Left lung (tissue), 10 donors: ENCODE measurements around the gene FBXO31. TPM values are rescaled to one million over a fixed set of nuclear protein-coding genes. Genes with fewer than 3 reads are reported as not detected.

Experiments used
- ATAC-seq: fragments of 200-7000 bp; cut with Tn5 transposase; one replicate; pipeline ENCODE4 v1.9.1; 2020; ENCODE audit warnings: moderate library complexity
- DNase-seq, 4 donors: peaks; one replicate each; pipeline ENCODE4 v3.0.0-alpha.2; 2013 to 2020
- H3K27ac ChIP-seq, 2 donors: fragments of 200-600 bp; sonication (generic) in 1 of 2; one replicate each; pipeline versions ENCODE4 v1.5.0 to v1.8.0; 2020 to 2021
- H3K27me3 ChIP-seq, 2 donors: fragments of 200-600 bp; sonication (generic) in 1 of 2; one replicate each; pipeline versions ENCODE4 v1.5.0 to v1.8.0; 2020 to 2021
- H3K36me3 ChIP-seq, 2 donors: fragments of 200-600 bp; sonication (generic) in 1 of 2; one replicate each; pipeline versions ENCODE4 v1.5.0 to v1.8.0; 2020 to 2021
- H3K4me1 ChIP-seq, 2 donors: fragments of 200-600 bp; one replicate each; pipeline ENCODE4 v1.8.0; 2021
- H3K4me3 ChIP-seq, 2 donors: fragments of 200-600 bp; sonication (generic) in 1 of 2; one replicate each; pipeline versions ENCODE4 v1.5.0 to v1.8.0; 2020 to 2021; ENCODE audit warnings: mild to moderate bottlenecking in 1 of 2
- H3K9me3 ChIP-seq, 2 donors: fragments of 200-600 bp; sonication (generic) in 1 of 2; one replicate each; pipeline versions ENCODE4 v1.5.0 to v1.8.0; 2020 to 2021
- intact Hi-C, 2 donors: fragments of 100-400 bp; cut with DNase I; formaldehyde crosslinking; loops; one replicate each; pipeline versions ENCODE4 v1.11.2 to v1.14.2; 2022
- polyA plus RNA-seq, 6 donors: library from polyadenylated mRNA; unstranded; fragments of 120-200 nt; gene quantifications; one replicate each; pipeline ENCODE4 v1.2.1, GENCODE V29; 2013; ENCODE audit not compliant: insufficient read length in 6 of 6
- total RNA-seq, 2 donors: library from RNA; stranded (reverse); fragmentation: NEBNext Ultra II Directional; extraction: Animal tissue kit (Norgen Biotek cat#: 25700); gene quantifications; one replicate each; pipeline ENCODE4 v1.2.1, GENCODE V29; 2021
- TF ChIP-seq, protein P1 (sequence below), 2 donors: fragments of 200-600 bp; sonication (generic) in 1 of 2; IDR thresholded peaks; one replicate each; pipeline versions ENCODE4 v1.5.0 to v1.8.0; 2021; ENCODE audit warnings: antibody characterized with exemption in 2 of 2
- donor health status: DM: no; HTN: yes; CAD: no.
- donor health status: DM: no; HTN: no; CAD: no.

Gene FBXO31
- total and polyA plus RNA-seq, 8 donors = 21.0 to 25.8 (median 23.0) TPM

DNA sequence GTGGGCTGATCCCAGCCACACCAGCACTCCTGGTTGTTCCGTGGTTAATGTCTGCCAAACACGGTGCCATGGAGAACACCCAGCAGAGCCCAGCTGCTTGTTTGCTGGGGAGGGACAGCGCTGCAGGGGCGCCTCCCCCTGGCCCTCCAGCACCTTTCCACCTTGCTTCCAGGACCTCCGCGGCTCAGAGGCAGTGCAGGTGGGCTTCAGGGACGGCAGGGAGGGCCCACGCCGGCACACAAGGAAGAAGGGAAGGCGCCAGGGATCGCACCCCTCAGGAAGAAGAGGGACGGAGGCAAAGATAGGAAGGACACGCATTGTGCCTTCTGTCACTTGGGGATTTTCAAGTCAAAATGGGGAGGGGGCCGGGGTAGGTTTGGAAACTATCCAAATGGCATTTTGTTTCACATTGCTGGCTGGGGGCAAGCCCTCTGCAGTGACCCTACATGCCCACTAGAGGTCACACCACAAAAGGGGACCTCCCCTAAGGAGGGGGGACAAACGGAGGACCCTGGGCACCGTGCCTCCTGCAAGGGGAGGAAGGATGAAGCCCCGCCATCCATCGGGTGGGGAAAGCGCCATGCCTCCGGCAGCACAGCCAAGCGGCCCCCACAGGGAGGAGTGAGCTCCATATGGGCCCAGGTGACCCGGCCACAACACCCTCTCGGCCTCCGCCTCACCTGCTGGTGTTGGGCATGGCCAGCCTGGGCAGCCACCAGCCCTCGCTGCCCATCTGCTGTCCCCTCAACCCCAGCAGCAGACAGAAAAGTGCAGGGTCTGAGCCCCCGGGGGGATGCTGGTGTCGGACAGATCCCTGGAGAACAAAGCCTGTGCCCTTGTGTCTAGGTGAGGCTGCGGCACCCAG lies 58.9 kb downstream of the FBXO31 start:
- DNase-seq = peak in 2 of 4 donors; percentile 39 to 72
- peak; percentile 76 for ATAC-seq
- intact Hi-C loops = no loop called here
- Histone ChIP-seq H3K27me3 (no peaks in the 10 kb centered on the region), H3K27ac (no peak overlapping the region), H3K4me1 (peaks cover 4 to 10% of the 10 kb centered on the region in 2 donors), H3K36me3 (peaks cover 0 to 20% of the 10 kb centered on the region in 2 donors), H3K9me3 (no peaks in the 10 kb centered on the region), H3K4me3 (no peak overlapping the region)
- TF ChIP-seq, protein P1, sequence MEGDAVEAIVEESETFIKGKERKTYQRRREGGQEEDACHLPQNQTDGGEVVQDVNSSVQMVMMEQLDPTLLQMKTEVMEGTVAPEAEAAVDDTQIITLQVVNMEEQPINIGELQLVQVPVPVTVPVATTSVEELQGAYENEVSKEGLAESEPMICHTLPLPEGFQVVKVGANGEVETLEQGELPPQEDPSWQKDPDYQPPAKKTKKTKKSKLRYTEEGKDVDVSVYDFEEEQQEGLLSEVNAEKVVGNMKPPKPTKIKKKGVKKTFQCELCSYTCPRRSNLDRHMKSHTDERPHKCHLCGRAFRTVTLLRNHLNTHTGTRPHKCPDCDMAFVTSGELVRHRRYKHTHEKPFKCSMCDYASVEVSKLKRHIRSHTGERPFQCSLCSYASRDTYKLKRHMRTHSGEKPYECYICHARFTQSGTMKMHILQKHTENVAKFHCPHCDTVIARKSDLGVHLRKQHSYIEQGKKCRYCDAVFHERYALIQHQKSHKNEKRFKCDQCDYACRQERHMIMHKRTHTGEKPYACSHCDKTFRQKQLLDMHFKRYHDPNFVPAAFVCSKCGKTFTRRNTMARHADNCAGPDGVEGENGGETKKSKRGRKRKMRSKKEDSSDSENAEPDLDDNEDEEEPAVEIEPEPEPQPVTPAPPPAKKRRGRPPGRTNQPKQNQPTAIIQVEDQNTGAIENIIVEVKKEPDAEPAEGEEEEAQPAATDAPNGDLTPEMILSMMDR (IDR thresholded peaks at IDR 0.05) = peak; percentile 67 to 79

DNA sequence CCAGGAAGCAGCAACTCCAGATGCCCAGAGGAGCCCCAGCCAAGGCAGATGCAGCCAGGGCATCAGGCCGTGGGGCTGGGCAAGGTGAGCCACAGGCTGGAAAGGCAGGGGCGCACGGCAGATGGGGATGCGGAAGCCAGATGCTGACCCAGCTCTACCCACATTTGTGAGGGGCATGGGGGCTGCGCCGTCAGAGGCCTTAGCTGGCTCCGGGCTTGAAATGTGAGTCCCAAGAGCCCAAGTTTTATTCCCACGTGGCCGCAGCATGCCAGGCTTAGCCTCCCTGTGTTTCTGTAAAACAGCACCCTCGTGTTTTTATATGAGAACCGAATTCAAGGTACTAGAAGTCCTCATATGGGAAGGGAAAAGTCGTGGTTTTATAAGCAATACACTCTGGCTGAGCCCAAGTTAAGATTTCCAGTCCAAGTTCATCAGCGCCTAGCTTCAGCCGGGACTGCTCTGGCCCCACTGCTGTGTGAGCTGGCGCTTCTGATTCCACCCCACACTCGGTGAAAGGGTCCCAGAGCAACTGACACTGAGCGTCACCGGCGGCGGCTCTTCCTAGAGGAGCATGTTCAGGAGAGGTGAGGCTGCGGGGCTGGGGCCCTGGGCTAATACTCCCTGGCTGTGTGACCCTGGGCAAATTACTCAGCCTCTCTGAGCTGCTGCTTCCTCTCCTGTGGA lies 59.7 kb downstream of the FBXO31 start:
- no peak for DNase-seq
- Histone ChIP-seq H3K27ac (no peak overlapping the region), H3K9me3 (no peaks in the 10 kb centered on the region), H3K4me1 (peaks cover 4 to 10% of the 10 kb centered on the region in 2 donors), H3K27me3 (no peaks in the 10 kb centered on the region), H3K36me3 (peaks cover 0 to 12% of the 10 kb centered on the region in 2 donors), H3K4me3 (no peak overlapping the region)
- no peak for ATAC-seq
- intact Hi-C loops = no loop called here
- TF ChIP-seq, protein P1 (IDR thresholded peaks at IDR 0.05) = no peak

DNA sequence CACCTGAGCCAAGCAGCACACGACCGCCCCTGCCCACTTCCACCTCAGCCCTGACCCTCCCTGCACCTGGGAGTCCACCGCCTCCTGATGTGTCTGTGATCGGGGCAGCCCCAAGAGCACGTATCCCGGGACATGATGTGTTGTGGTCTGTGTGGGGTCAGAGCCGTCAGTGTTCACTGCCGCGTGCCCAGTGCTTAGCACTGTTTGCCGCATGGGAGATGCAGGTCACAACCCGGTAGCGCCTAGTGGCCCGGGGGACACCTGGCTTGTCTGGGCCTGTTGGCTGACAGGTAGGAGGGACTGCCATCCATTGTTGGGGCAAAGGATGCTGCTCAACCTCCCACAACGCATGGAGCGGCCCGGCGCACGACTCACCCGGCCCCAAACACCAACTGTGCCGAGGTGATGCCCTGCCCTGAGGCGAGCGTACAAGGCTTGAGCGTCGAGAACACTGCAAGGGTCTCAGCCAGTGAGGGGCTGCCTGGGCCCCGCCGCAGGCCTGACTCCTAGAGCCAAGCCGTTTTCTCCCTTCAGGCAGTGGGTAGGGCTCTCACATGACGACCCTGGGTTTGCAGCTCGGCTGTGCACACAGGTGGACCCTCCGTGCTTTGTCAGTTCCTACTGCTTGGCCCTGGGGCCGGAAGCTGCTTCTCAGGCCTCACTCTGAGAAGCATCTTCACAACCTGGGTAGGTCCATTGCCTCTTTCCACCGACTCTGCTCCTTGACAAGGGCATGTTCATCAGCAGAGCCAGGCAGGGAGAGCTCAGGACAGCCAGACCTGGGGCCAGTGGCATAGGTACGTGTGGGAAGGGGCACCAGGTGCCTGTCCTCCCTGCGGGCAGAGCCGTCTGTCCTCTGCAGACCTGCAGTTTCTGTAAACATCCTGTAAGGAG lies 60.5 kb downstream of the FBXO31 start:
- ATAC-seq (no peak), DNase-seq (no peak)
- peaks cover 9 to 17% of the 10 kb centered on the region in 2 donors for H3K4me1 ChIP-seq
- no peak overlapping the region for H3K27ac ChIP-seq
- intact Hi-C loops = no loop called here
- no peaks in the 10 kb centered on the region for H3K9me3 ChIP-seq
- peaks cover 0 to 5% of the 10 kb centered on the region in 2 donors for H3K36me3 ChIP-seq
- H3K27me3 ChIP-seq = no peaks in the 10 kb centered on the region
- TF ChIP-seq, protein P1 (IDR thresholded peaks at IDR 0.05) = no peak
- H3K4me3 ChIP-seq = no peak overlapping the region

DNA sequence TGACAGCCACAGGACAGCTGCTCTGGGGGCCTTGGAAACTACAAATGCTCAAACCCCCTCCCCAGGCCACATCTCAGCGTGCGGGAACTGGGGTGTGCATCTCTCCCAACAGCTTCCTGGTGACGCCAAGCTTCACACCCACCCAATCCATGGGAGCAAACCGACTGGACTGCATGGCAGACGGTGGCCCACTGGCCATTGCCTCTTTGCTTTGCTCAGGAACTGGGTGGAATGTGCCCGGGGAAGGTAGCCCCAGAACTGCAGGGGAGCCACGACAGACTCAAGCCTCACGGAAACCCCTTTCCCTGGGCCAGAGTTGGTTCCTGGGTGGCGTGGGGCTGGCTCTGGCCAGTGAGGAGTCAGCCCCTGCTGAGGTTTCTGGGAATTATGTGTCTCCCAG lies 61.2 kb downstream of the FBXO31 start:
- H3K4me1 ChIP-seq = peaks cover 9 to 22% of the 10 kb centered on the region in 2 donors
- intact Hi-C loops = no loop called here
- DNase-seq = no peak
- TF ChIP-seq, protein P1 (IDR thresholded peaks at IDR 0.05) = no peak
- H3K4me3 ChIP-seq = no peak overlapping the region
- H3K9me3 ChIP-seq = no peaks in the 10 kb centered on the region
- H3K27ac ChIP-seq = no peak overlapping the region
- no peaks in the 10 kb centered on the region for H3K27me3 ChIP-seq
- no peaks in the 10 kb centered on the region for H3K36me3 ChIP-seq
- ATAC-seq = no peak
